Activated CD4-positive, alpha-beta T cell treated with anti-CD3 and anti-CD28 coated beads, Interleukin-2, amount 10 ng/mL, durations not matched to agents 24 days and 14 days (primary cell): ENCODE results near the gene CEP128. TPM values are rescaled to one million over a fixed set of nuclear protein-coding genes. Genes with fewer than 3 reads are reported as not detected.

Experiments used
- DNase-seq: peaks from one replicate; pipeline ENCODE4 v3.0.0; 2022
- H3K27ac Mint-ChIP-seq: one replicate; pipeline ENCODE4 v1.8.0; 2022; ENCODE audit warnings: mild to moderate bottlenecking, mixed read lengths
- H3K27me3 Mint-ChIP-seq: one replicate; pipeline ENCODE4 v1.8.0; 2022; ENCODE audit warnings: mixed read lengths
- H3K36me3 Mint-ChIP-seq: one replicate; pipeline ENCODE4 v1.8.0; 2022; ENCODE audit warnings: low read depth, mild to moderate bottlenecking, mixed read lengths
- H3K4me1 Mint-ChIP-seq: one replicate; pipeline ENCODE4 v1.8.0; 2021; ENCODE audit warnings: mixed read lengths
- H3K4me3 Mint-ChIP-seq: one replicate; pipeline ENCODE4 v1.8.0; 2022; ENCODE audit warnings: mild to moderate bottlenecking, moderate library complexity, mixed read lengths
- H3K9me3 Mint-ChIP-seq: one replicate; pipeline ENCODE4 v1.8.0; 2021; ENCODE audit warnings: mixed read lengths
- intact Hi-C: fragments of 100-400 bp; cut with micrococcal nuclease; formaldehyde crosslinking; loops from one replicate; pipeline ENCODE4 v1.15.1; 2023
- total RNA-seq: library from RNA; stranded (reverse); gene quantifications from 2 replicates; pipeline ENCODE4 v1.2.3, GENCODE V29; 2022

CEP128 gene
- total RNA-seq, 1 donor from 2014 or later: 20.4 TPM

DNA sequence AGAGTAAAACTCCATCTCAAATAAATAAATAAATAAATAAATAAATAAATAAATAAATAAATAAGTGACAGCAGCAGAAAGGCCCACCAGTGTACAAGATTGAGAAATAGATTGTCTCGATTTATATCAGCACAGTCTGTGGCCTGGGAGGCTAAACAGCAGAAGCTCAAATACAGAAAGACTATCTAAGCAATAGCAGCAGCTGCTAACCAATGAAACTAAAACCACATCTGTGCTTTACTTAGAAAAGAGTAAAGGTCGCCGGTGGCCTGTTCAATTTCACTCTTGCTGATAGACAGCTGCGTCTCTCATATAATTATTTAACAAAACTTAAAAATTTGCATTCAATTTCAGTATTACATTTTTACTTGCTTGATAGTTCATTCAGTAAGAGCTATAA lies 325.7 kb downstream of the CEP128 start:
- intact Hi-C loops: no loop called here
- no peaks in the 10 kb centered on the region for H3K27me3 Mint-ChIP-seq
- H3K27ac Mint-ChIP-seq: no peak overlapping the region
- H3K4me1 Mint-ChIP-seq: no peaks in the 10 kb centered on the region
- H3K9me3 Mint-ChIP-seq: no peaks in the 10 kb centered on the region
- DNase-seq: no peak
- H3K4me3 Mint-ChIP-seq: no peak overlapping the region
- H3K36me3 Mint-ChIP-seq: no peaks in the 10 kb centered on the region

DNA sequence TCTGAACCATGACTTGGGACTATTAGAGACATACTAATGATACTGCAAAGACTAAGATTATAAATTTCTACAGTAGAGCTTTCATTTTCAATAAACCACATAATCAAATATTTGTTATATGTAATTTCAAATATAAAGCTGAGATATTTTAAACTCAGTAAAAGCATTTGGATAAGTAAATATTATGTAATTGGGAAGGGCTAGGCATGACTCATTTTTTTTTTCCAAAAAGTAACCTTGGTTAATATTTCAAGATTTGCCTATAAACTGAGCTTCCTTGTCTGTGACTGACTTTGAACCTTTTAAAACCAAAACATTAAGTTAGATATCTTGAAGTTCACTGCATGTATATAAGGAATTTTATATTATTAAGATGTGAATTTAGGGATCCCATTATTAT lies 332.5 kb downstream of the CEP128 start:
- no peak overlapping the region for H3K4me3 Mint-ChIP-seq
- intact Hi-C loops: no loop called here

DNA sequence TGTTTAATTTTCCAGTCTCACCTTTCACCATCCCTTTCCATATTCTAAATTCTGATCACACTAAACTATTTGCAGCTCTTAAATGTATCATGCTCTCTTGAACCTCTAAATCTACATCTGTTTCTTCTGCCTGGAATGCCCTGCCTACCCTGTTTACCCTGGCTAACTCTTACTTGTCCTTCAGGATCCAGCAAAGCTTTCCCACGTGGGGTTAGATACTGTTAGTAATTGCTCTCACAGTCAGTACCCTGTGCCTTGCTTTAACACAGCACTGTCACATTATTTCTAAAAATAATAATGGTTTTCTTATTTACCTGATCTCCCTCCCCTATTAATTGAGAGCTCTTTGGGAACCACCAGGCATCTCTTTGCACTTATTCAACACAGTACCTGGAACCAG lies 333.0 kb downstream of the CEP128 start:
- no peaks in the 10 kb centered on the region for H3K36me3 Mint-ChIP-seq
- DNase-seq: no peak
- no peaks in the 10 kb centered on the region for H3K9me3 Mint-ChIP-seq
- intact Hi-C loops: no loop called here
- H3K27me3 Mint-ChIP-seq: no peaks in the 10 kb centered on the region
- no peaks in the 10 kb centered on the region for H3K4me1 Mint-ChIP-seq
- H3K27ac Mint-ChIP-seq: no peak overlapping the region
- H3K4me3 Mint-ChIP-seq: no peak overlapping the region

More for the DNA sequence above, 332.5 kb downstream of the CEP128 start:
- Mint-ChIP-seq H3K4me1 (no peaks in the 10 kb centered on the region), H3K27ac (no peak overlapping the region), H3K36me3 (no peaks in the 10 kb centered on the region), H3K9me3 (no peaks in the 10 kb centered on the region), H3K27me3 (no peaks in the 10 kb centered on the region)
- DNase-seq: no peak

GRCh38 chr14:80607430-80608190 lies 333.9 kb downstream of the CEP128 start:
- Mint-ChIP-seq H3K36me3 (no peaks in the 10 kb centered on the region), H3K4me3 (no peak overlapping the region), H3K27me3 (no peaks in the 10 kb centered on the region), H3K9me3 (no peaks in the 10 kb centered on the region), H3K4me1 (no peaks in the 10 kb centered on the region), H3K27ac (no peak overlapping the region)
- intact Hi-C loops: no loop called here
- no peak for DNase-seq

GRCh38 chr14:80606347-80606772 lies 335.2 kb downstream of the CEP128 start:
- Mint-ChIP-seq H3K4me3 (no peak overlapping the region), H3K4me1 (no peaks in the 10 kb centered on the region), H3K9me3 (no peaks in the 10 kb centered on the region), H3K27ac (no peak overlapping the region), H3K27me3 (no peaks in the 10 kb centered on the region), H3K36me3 (no peaks in the 10 kb centered on the region)
- DNase-seq: no peak
- intact Hi-C loops: no loop called here

- no peaks in the 10 kb centered on the region for H3K9me3 Mint-ChIP-seq
- intact Hi-C loops: no loop called here
- no peaks in the 10 kb centered on the region for H3K36me3 Mint-ChIP-seq
- H3K27me3 Mint-ChIP-seq: no peaks in the 10 kb centered on the region
- DNase-seq: no peak
- no peaks in the 10 kb centered on the region for H3K4me1 Mint-ChIP-seq
- no peak overlapping the region for H3K4me3 Mint-ChIP-seq
- H3K27ac Mint-ChIP-seq: no peak overlapping the region
Measured at GRCh38 chr14:80605536-80605935, 336.0 kb downstream of the CEP128 start.

DNA sequence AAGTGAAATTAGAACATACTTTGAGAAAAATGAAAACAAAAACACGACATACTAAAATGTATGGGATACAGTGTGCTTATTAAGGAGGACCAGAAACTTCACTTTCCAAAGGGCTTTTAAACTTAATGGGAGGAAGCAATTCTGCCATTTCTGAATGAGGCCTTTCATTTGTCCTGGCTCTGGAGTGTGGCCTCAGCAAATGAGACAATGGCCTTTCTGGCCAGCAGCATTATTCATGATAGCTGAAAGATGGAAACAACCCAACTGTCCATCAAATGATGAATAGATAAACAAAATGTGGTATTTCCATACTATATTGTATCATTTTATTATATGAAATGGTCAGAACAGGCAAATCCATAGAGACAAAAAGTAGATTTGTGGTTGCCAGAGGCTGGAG lies 338.6 kb downstream of the CEP128 start:
- Mint-ChIP-seq H3K4me3 (no peak overlapping the region), H3K27ac (no peak overlapping the region), H3K9me3 (no peaks in the 10 kb centered on the region), H3K4me1 (no peaks in the 10 kb centered on the region), H3K27me3 (no peaks in the 10 kb centered on the region), H3K36me3 (no peaks in the 10 kb centered on the region)
- no peak for DNase-seq
- intact Hi-C loops: no loop called here

DNA sequence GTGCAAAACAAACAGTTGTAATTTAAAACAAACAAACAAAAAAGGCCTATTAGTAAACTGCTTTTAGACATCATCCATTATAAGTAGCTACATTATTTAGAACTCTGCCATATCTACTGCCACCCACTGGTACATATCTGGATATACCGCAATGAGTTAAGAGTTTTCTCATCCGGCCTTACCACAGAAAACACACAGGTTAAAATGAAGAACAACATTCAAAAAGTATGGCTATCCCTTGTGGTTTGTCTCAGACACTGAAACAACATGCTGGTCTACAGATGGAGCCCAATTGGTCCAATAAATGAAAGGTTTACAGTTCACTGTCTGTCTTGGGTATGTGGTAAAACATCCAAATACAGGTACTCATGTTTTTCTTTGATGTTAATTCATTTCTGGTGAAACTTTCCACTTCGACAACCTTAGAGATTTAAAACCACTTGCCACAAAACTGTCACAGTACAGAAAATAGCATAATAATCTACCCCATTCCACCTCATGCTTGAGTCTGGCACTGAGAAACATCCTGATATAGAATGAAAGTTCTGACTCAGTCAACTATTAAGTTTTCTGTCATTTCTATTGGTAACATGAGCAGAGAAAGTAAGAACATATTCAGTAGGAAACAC lies 354.3 kb downstream of the CEP128 start:
- H3K27me3 Mint-ChIP-seq: no peaks in the 10 kb centered on the region
- peak overlapping the region; percentile 22 for H3K27ac Mint-ChIP-seq
- peaks cover 10% of the 10 kb centered on the region for H3K4me1 Mint-ChIP-seq
- intact Hi-C loops: loop anchor here (1.0 kb wide), 2 partner anchors 343 to 566 kb away; no protein-coding TSS in a partner anchor
- DNase-seq: peak; percentile 64
- H3K36me3 Mint-ChIP-seq: no peaks in the 10 kb centered on the region
- H3K9me3 Mint-ChIP-seq: peaks cover 7% of the 10 kb centered on the region
- H3K4me3 Mint-ChIP-seq: no peak overlapping the region

- H3K9me3 Mint-ChIP-seq: no peaks in the 10 kb centered on the region
- intact Hi-C loops: no loop called here
- no peaks in the 10 kb centered on the region for H3K27me3 Mint-ChIP-seq
- H3K4me3 Mint-ChIP-seq: no peak overlapping the region
- H3K4me1 Mint-ChIP-seq: peaks cover 10% of the 10 kb centered on the region
- H3K27ac Mint-ChIP-seq: no peak overlapping the region
- no peaks in the 10 kb centered on the region for H3K36me3 Mint-ChIP-seq
- DNase-seq: no peak
Measured at GRCh38 chr14:80586131-80586530, 355.4 kb downstream of the CEP128 start.

DNA sequence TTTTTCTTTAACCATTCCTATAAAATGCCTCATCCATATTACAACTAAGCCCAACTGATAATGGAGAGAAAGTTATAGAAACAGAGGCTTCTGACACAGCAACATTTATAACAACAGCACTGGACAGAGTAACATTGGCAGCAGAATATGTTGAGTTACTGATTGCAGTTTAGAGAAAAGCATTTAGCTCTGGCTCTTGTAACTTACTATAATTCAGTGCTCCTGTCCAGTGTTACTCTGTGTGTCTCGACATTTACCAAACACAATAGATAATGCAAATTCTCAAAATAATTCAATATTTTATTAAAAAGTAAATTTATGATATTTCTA lies 356.1 kb downstream of the CEP128 start:
- intact Hi-C loops: no loop called here
- H3K4me1 Mint-ChIP-seq: peaks cover 10% of the 10 kb centered on the region
- no peak overlapping the region for H3K4me3 Mint-ChIP-seq
- H3K27me3 Mint-ChIP-seq: no peaks in the 10 kb centered on the region
- H3K27ac Mint-ChIP-seq: no peak overlapping the region
- H3K36me3 Mint-ChIP-seq: no peaks in the 10 kb centered on the region
- no peak for DNase-seq
- no peaks in the 10 kb centered on the region for H3K9me3 Mint-ChIP-seq

DNA sequence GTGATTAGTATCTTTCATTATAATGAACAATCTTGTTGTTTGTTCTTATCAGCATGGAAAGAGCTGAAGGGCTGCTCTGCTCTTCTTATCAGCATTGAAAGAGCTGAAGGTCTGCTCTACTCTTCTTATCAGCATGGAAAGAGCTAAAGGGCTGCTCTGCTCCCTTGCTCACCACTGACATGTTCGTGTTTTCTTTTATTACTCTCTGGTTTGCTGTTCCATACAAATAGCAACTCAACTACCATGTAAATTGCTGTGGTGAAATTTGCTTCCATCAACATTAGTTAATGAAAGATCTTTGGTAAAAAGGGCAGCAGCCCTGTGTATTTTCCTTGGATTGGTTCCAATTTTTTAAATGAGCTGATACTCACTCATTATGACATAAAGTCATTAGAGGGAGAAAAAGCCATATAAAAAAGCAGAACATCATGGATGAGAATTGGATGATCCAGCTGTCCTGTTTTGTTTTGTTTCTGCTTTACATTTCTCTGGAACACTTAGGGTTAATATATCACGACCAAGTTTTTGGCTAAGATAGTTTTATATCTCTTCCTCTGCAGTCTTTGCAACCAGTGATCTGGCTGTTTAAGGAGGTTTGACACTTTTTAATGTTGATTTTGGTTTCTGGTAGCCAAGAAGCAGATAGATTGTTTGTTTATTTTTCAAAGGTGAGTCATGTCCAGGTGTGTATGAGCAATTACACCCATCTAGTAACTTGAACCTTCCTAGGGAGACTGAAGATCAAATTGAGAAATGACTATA lies 356.6 kb downstream of the CEP128 start:
- H3K4me1 Mint-ChIP-seq: peaks cover 10% of the 10 kb centered on the region
- no peak overlapping the region for H3K27ac Mint-ChIP-seq
- no peaks in the 10 kb centered on the region for H3K36me3 Mint-ChIP-seq
- DNase-seq: no peak
- H3K27me3 Mint-ChIP-seq: no peaks in the 10 kb centered on the region
- no peaks in the 10 kb centered on the region for H3K9me3 Mint-ChIP-seq
- intact Hi-C loops: no loop called here
- H3K4me3 Mint-ChIP-seq: no peak overlapping the region

- Mint-ChIP-seq H3K27ac (no peak overlapping the region), H3K4me1 (no peaks in the 10 kb centered on the region), H3K36me3 (no peaks in the 10 kb centered on the region), H3K9me3 (no peaks in the 10 kb centered on the region), H3K27me3 (no peaks in the 10 kb centered on the region), H3K4me3 (no peak overlapping the region)
- no peak for DNase-seq
- intact Hi-C loops: no loop called here
Measured at GRCh38 chr14:80577599-80577998, 363.9 kb downstream of the CEP128 start.

DNA sequence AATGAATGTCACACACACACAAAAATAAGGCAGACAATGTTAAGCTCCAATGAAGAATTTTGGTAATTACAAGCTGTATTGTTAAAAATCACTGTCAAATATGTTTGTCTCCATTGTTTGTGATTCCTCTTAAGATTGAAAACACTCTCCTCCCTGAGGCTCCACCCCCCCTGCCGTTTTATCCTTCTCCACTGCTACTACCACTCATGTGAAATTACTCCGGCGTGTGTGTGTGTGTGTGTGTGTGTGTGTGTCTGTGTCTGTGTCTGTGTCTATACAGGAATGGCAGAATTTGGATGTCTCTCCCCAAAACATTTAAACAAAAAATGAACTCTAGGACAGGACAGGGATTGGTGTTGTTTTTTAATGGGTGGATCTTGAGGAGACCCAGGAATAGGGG lies 365.1 kb downstream of the CEP128 start:
- H3K4me1 Mint-ChIP-seq: no peaks in the 10 kb centered on the region
- H3K27me3 Mint-ChIP-seq: no peaks in the 10 kb centered on the region
- no peaks in the 10 kb centered on the region for H3K36me3 Mint-ChIP-seq
- intact Hi-C loops: no loop called here
- no peak for DNase-seq
- H3K9me3 Mint-ChIP-seq: no peaks in the 10 kb centered on the region
- no peak overlapping the region for H3K27ac Mint-ChIP-seq
- H3K4me3 Mint-ChIP-seq: no peak overlapping the region

GRCh38 chr14:80575763-80576162 lies 365.8 kb downstream of the CEP128 start:
- no peak overlapping the region for H3K27ac Mint-ChIP-seq
- no peak for DNase-seq
- no peaks in the 10 kb centered on the region for H3K36me3 Mint-ChIP-seq
- intact Hi-C loops: no loop called here
- no peaks in the 10 kb centered on the region for H3K27me3 Mint-ChIP-seq
- no peak overlapping the region for H3K4me3 Mint-ChIP-seq
- no peaks in the 10 kb centered on the region for H3K9me3 Mint-ChIP-seq
- no peaks in the 10 kb centered on the region for H3K4me1 Mint-ChIP-seq
